HG02763 (cell line): ENCODE data around the gene AQP1.

Source experiments
- ATAC-seq: cut with Tn5 transposase; IDR thresholded peaks from one replicate; pipeline ENCODE4 v1.9.1; 2021; ENCODE audit warnings: mild to moderate bottlenecking, moderate library complexity; ENCODE audit not compliant: unreplicated experiment

The AQP1 gene

GRCh38 chr7:30933124-30933974 lies 21.7 kb downstream of the AQP1 start:
- no peak for ATAC-seq

- ATAC-seq = no peak
Observed at GRCh38 chr7:30934225-30934624, 22.6 kb downstream of the AQP1 start.

- no peak for ATAC-seq
Observed at GRCh38 chr7:30934732-30935568, 23.3 kb downstream of the AQP1 start.

- no peak for ATAC-seq
Observed at GRCh38 chr7:30935569-30935877, 23.9 kb downstream of the AQP1 start.

GRCh38 chr7:30936650-30937245 lies 25.1 kb downstream of the AQP1 start:
- no peak for ATAC-seq

- no peak for ATAC-seq
Observed at GRCh38 chr7:30937416-30937815, 25.8 kb downstream of the AQP1 start.

GRCh38 chr7:30938435-30939316 lies 27.0 kb downstream of the AQP1 start:
- peak; percentile 85 for ATAC-seq

GRCh38 chr7:30941582-30942323 lies 30.1 kb downstream of the AQP1 start:
- no peak for ATAC-seq

- ATAC-seq = no peak
Observed at GRCh38 chr7:30950197-30950596, 38.5 kb downstream of the AQP1 start.

- no peak for ATAC-seq
Observed at GRCh38 chr7:30954914-30955313, 43.3 kb downstream of the AQP1 start.

GRCh38 chr7:30956704-30957103 lies 45.1 kb downstream of the AQP1 start:
- ATAC-seq = no peak

- ATAC-seq = no peak
Observed at GRCh38 chr7:30963842-30964241, 52.2 kb downstream of the AQP1 start, which contains the start of gene GHRHR. GHRHR (plus strand) TSS chr7:30963953; CDS start chr7:30964069, 116 bp downstream.

- no peak for ATAC-seq
Observed at GRCh38 chr7:30965372-30965771, 53.7 kb downstream of the AQP1 start.

GRCh38 chr7:30965883-30966282 lies 54.2 kb downstream of the AQP1 start:
- no peak for ATAC-seq

- ATAC-seq = no peak
Observed at GRCh38 chr7:30968294-30968693, 56.6 kb downstream of the AQP1 start.

GRCh38 chr7:30968747-30969603 lies 57.3 kb downstream of the AQP1 start:
- ATAC-seq = no peak

- no peak for ATAC-seq
Observed at GRCh38 chr7:30969604-30969970, 57.9 kb downstream of the AQP1 start.

- ATAC-seq = no peak
Observed at GRCh38 chr7:30970074-30970473, 58.4 kb downstream of the AQP1 start.

GRCh38 chr7:30970594-30971094 lies 59.0 kb downstream of the AQP1 start:
- ATAC-seq = no peak
